ENCODE measurements around the gene CUX1.

Gene CUX1

GRCh38 chr7:101906291-101907240 is 89.1 kb downstream of the CUX1 start:
- TF ChIP-seq POLR2AphosphoS5 (IDR thresholded peaks at IDR 0.05; ENCODE audit: low read depth, low read length), result no peak
- TF ChIP-seq POLR2A (IDR thresholded peaks at IDR 0.05; ENCODE audit: low read depth, low read length), result no peak
- TF ChIP-seq TAF1 (IDR thresholded peaks at IDR 0.05; ENCODE audit: borderline replicate concordance, low read depth, low read length), result no peak
- DNase-seq (ENCODE audit: insufficient read length), result no peak
- FAIRE-seq, result no peak

GRCh38 chr7:101910991-101911799 is 93.8 kb downstream of the CUX1 start:
- FAIRE-seq (no peak), DNase-seq (ENCODE audit: insufficient read length) (no peak)
- TF ChIP-seq POLR2A (IDR thresholded peaks at IDR 0.05; ENCODE audit: low read depth, low read length), result no peak
- no peak for TF ChIP-seq TAF1 (IDR thresholded peaks at IDR 0.05; ENCODE audit: borderline replicate concordance, low read depth, low read length)
- no peak for TF ChIP-seq POLR2AphosphoS5 (IDR thresholded peaks at IDR 0.05; ENCODE audit: low read depth, low read length)

GRCh38 chr7:101911800-101912715 is 94.6 kb downstream of the CUX1 start:
- DNase-seq (ENCODE audit: insufficient read length), result no peak
- TF ChIP-seq POLR2A (IDR thresholded peaks at IDR 0.05; ENCODE audit: low read depth, low read length) (no peak), TAF1 (IDR thresholded peaks at IDR 0.05; ENCODE audit: borderline replicate concordance, low read depth, low read length) (no peak), POLR2AphosphoS5 (IDR thresholded peaks at IDR 0.05; ENCODE audit: low read depth, low read length) (no peak)
- no peak for FAIRE-seq

GRCh38 chr7:101912716-101913110 is 95.3 kb downstream of the CUX1 start:
- no peak for FAIRE-seq
- no peak for DNase-seq (ENCODE audit: insufficient read length)
- TF ChIP-seq TAF1 (IDR thresholded peaks at IDR 0.05; ENCODE audit: borderline replicate concordance, low read depth, low read length) (no peak), POLR2AphosphoS5 (IDR thresholded peaks at IDR 0.05; ENCODE audit: low read depth, low read length) (no peak)

GRCh38 chr7:101913247-101913721 is 95.9 kb downstream of the CUX1 start:
- TF ChIP-seq POLR2A (IDR thresholded peaks at IDR 0.05; ENCODE audit: low read depth, low read length) (no peak), TAF1 (IDR thresholded peaks at IDR 0.05; ENCODE audit: borderline replicate concordance, low read depth, low read length) (no peak), POLR2AphosphoS5 (IDR thresholded peaks at IDR 0.05; ENCODE audit: low read depth, low read length) (no peak)
- DNase-seq (ENCODE audit: insufficient read length), result no peak
- FAIRE-seq, result no peak

- no peak for DNase-seq (ENCODE audit: insufficient read length)
- no peak for FAIRE-seq
- TF ChIP-seq POLR2A (IDR thresholded peaks at IDR 0.05; ENCODE audit: low read depth, low read length) (no peak), TAF1 (IDR thresholded peaks at IDR 0.05; ENCODE audit: borderline replicate concordance, low read depth, low read length) (no peak), POLR2AphosphoS5 (IDR thresholded peaks at IDR 0.05; ENCODE audit: low read depth, low read length) (no peak)
Measured at GRCh38 chr7:101913851-101914250, 96.4 kb downstream of the CUX1 start.

GRCh38 chr7:101915000-101915399 is 97.6 kb downstream of the CUX1 start:
- DNase-seq (ENCODE audit: insufficient read length), result no peak
- TF ChIP-seq TAF1 (IDR thresholded peaks at IDR 0.05; ENCODE audit: borderline replicate concordance, low read depth, low read length) (no peak), POLR2A (IDR thresholded peaks at IDR 0.05; ENCODE audit: low read depth, low read length) (no peak), POLR2AphosphoS5 (IDR thresholded peaks at IDR 0.05; ENCODE audit: low read depth, low read length) (no peak)
- no peak for FAIRE-seq

GRCh38 chr7:101916041-101916800 is 98.8 kb downstream of the CUX1 start:
- TF ChIP-seq POLR2A (IDR thresholded peaks at IDR 0.05; ENCODE audit: low read depth, low read length), result no peak
- no peak for TF ChIP-seq POLR2AphosphoS5 (IDR thresholded peaks at IDR 0.05; ENCODE audit: low read depth, low read length)
- no peak for TF ChIP-seq TAF1 (IDR thresholded peaks at IDR 0.05; ENCODE audit: borderline replicate concordance, low read depth, low read length)
- no peak for FAIRE-seq
- no peak for DNase-seq (ENCODE audit: insufficient read length)

- FAIRE-seq (no peak), DNase-seq (ENCODE audit: insufficient read length) (no peak)
- TF ChIP-seq POLR2AphosphoS5 (IDR thresholded peaks at IDR 0.05; ENCODE audit: low read depth, low read length) (no peak), TAF1 (IDR thresholded peaks at IDR 0.05; ENCODE audit: borderline replicate concordance, low read depth, low read length) (no peak), POLR2A (IDR thresholded peaks at IDR 0.05; ENCODE audit: low read depth, low read length) (no peak)
Measured at GRCh38 chr7:101916876-101917275, 99.5 kb downstream of the CUX1 start.

- no peak for FAIRE-seq
Measured at GRCh38 chr7:101917566-101917965, 100.1 kb downstream of the CUX1 start.

More at GRCh38 chr7:101917566-101917965, 100.1 kb downstream of the CUX1 start:
- TF ChIP-seq POLR2AphosphoS5 (IDR thresholded peaks at IDR 0.05; ENCODE audit: low read depth, low read length) (no peak), POLR2A (IDR thresholded peaks at IDR 0.05; ENCODE audit: low read depth, low read length) (no peak), TAF1 (IDR thresholded peaks at IDR 0.05; ENCODE audit: borderline replicate concordance, low read depth, low read length) (no peak)
- DNase-seq (ENCODE audit: insufficient read length), result no peak

All from GM12892 (cell line).